ENCODE measurements around the gene ITGA8.
"Not testable (repeated sequence)": the region's sequence is repeated elsewhere in the genome, so short reads cannot be mapped to it uniquely, and the experiment has no call there.

Gene ITGA8

DNA sequence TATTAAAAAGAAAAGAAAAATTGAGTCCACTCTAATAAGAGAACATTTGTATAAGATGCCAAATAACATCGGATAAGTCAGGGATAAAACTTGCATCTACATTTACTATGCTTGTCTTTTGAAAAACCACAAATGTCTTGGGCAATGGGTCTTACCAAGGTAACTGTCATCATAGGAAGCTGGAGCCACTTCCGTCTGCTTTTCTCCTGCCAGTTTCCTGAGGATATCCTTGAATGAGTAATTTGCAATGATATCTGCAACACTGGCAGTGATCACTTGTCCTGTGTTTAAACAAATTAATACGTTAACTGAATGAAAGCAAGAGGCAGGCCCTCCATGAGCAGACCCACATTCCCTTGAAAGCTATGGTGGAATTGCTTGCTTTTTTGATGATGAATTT is 47.3 kb downstream of the ITGA8 start:
- no peak for DNase-seq

- no peak for DNase-seq
These were observed 48.8 kb downstream of the ITGA8 start for GRCh38 chr10:15670880-15671279.

DNA sequence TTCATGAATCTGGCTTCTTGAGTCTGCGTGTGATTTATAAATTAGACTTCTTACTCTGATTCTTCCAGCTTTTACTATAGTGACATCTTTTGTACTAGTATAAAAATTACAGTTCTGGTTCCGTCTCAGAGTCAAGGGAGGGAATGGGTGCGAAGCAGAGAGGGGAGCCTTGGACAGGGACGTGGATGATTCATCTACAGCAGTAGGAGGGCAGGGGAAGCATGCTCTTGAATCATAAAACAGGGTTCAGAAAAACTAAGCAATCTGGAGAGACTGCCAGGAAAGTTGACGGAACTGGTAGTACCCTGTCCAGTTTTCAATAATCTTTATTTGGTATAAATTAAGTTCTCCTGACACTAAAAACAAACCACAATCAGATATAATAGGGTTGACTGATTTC is 58.1 kb downstream of the ITGA8 start:
- DNase-seq = no peak

DNA sequence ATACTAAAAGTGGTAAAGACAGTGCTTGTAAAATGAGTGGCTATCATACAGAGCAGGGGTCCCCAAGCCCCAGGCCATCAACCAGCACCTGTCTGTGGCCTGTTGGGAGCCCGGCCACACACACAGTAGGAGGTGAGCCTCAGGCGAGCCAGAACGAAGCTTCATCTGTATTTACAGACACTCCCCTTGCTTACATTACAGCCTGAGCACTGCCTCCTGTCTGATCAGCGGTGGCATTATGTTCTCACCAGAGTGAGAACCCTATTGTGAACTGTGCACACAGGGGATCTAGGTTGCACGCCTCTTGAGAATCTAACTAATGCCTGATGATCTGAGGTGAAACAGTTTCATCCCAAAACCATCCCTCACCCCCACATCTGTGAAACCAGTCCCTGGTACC is 58.7 kb downstream of the ITGA8 start:
- no peak for DNase-seq

DNA sequence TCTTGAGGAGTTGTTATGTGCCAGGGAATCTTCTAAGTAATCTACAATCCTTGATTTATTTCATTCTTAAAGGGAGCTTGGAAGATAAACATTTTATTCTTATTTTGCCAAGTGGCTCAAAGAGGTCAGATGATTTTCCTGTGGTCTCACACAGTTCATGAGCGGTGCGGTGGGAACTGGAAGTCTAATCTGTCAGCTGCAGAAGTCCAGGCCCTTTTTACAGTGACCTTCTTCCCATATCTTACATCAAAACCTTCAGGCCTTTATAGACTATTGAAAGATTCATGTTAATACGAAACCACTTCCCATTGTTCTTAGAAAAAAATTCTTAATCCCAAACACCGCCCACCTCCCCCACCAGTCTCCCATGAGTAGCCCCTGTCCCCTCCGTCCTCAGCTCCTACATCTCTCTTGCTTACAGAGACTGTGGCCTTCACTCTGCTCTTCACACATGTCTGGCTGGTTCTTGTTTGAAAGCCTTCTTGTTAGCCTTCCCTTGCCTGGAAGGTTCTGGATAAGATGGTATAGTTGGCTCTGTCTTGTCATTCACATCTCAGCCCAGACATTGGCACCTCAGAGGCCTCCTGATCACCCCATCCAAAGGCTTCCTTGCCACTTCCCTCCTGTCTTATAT is 61.5 kb downstream of the ITGA8 start:
- no peak for DNase-seq

DNA sequence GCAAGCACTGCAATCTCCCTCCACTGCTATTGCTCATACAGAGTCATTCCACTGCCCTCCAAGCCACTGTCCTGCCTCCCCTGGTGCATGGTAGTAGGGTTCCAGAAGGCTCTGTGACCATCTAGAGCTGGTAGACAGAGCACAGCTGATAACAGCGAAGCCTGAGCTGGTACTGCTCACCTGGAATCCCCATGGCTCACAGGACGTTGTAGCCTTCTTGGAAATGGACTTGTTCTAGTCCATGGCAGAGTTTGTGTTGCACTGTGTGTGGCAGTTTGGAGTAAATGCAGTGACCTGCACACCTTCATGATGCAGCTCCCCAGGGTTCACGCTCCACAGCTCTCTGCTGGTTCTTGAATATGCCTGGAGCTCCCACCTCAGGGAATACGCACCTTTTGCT is 67.0 kb downstream of the ITGA8 start:
- DNase-seq = no peak

- DNase-seq = no peak
These were observed 67.6 kb downstream of the ITGA8 start for GRCh38 chr10:15652117-15652516.

DNA sequence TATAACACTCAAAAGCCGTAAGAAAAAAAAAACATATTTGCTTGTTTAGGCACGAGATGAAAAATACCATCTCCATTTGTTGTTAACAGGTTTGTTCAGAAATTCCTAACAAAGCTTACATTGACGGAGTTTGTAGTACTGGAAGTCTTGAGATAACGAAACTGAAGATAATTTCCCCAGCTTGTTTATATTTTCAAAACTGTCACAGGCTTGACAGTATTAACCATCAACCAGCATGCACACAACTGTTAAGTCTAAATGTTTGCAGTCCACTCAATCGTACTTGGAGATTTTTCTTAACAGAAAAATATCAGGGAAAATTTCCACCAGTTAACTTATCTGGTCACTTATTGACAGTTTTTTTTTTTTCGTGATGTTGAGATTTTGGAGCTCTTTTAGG is 68.5 kb downstream of the ITGA8 start:
- DNase-seq = no peak

DNA sequence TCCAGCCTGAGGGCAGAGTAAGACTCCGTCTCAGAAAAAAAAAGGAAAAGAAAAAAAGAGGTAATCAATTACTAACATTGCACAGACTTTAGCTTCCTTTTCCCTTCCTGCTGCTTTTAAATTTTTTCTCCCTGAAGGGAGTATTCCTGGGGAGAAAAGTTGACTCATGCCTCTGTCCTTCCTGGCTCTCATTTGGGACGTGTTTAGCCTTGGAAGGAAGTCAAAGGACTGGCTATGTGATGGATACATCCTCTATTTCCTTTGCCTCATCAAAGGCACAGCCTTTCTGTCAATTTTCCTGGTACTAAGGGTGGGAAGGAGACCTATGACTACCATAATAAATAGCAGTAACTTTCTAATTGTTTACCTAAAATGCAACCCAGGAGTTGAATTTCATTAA is 77.6 kb downstream of the ITGA8 start:
- no peak for DNase-seq

GRCh38 chr10:15640536-15641085 is 79.1 kb downstream of the ITGA8 start:
- no peak for DNase-seq

DNA sequence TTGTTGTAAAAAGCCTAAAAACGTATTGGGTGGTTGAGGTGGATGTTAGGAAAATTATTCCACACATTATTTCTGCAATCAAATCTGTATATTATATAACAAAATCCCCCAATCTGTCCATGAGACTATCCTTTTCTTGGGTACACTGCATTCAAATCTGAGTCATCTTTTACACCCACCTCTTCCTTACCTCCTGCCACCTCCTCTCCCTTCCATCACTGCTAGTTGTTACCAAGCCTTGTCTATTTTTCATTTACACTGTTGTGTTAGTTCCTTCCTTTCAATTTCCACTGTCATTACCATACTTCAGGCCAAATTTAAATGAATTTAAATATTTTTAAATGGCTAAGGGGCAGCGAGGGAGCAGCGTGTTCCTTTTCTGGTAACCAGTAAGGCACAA is 83.3 kb downstream of the ITGA8 start:
- no peak for DNase-seq

DNA sequence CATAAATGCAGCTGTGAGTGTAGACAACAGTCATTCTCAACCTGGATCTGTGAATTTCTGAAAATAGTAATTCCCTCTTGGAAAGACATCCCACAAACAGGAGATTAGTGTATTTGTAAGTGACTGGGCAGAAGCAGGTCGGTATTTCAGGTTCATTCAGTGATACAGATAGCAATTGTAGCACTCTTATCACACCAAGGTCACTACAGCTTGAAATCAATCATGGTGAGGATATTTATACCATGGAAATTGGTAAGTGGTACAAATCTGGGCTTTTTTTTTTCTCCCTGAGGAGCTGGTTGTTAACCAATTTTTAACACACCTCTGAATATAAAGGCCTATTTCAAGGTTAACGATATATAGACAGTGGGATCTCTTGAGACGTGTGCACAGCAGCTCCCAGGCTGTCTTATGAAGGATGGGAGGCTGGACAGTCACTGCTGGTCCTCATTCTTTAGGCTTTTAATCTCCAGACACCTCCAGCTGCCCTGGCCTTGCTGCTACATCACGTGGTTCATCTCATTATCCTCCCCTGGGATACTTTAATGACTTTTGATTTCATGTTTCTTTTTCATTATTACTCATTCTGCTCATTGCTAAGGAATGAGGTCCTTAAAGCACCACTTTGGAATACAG is 87.1 kb downstream of the ITGA8 start:
- DNase-seq = no peak

GRCh38 chr10:15631205-15631604 is 88.5 kb downstream of the ITGA8 start:
- DNase-seq = not testable (repeated sequence)

DNA sequence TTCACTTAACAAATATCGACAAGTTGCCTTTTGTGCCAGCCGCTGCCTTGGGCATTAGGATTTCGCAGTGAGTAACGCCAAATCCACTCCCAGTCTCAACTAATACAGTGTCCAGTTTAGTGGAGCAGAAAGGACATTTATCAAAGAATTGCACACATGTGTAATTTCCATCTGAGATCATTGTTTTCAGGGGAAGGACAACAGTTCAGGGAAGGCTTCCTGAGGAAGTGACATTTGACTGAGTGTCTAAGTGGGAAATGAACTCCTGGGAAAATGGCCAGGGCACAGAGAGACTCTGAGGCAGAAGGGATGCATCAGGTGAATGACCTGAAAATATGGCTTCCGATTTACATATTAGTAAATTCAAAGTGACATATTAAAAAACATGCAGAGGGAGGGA is 89.4 kb downstream of the ITGA8 start:
- no peak for DNase-seq

- no peak for DNase-seq
These were observed 92.0 kb downstream of the ITGA8 start for GRCh38 chr10:15627617-15628196.

GRCh38 chr10:15626937-15627336 is 92.8 kb downstream of the ITGA8 start:
- no peak for DNase-seq

DNA sequence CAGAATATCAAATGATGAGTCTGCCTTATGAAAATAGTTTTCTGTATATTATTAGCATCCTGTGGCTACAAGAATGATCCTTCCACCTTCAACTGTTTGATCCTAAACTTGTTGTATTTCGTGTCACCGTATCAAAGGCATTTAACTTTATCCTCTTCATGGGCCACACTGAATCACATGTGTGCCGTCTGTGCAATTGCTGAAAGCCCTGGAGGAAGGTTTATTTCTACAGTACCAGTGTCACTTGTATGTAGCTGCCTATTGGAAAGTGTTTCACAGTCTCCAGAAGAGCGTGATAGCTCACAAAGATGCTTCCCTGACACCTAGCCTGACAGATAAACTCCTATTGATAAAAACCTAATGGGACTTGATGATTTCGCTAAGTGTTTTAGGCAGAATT is 94.5 kb downstream of the ITGA8 start:
- DNase-seq = no peak

DNA sequence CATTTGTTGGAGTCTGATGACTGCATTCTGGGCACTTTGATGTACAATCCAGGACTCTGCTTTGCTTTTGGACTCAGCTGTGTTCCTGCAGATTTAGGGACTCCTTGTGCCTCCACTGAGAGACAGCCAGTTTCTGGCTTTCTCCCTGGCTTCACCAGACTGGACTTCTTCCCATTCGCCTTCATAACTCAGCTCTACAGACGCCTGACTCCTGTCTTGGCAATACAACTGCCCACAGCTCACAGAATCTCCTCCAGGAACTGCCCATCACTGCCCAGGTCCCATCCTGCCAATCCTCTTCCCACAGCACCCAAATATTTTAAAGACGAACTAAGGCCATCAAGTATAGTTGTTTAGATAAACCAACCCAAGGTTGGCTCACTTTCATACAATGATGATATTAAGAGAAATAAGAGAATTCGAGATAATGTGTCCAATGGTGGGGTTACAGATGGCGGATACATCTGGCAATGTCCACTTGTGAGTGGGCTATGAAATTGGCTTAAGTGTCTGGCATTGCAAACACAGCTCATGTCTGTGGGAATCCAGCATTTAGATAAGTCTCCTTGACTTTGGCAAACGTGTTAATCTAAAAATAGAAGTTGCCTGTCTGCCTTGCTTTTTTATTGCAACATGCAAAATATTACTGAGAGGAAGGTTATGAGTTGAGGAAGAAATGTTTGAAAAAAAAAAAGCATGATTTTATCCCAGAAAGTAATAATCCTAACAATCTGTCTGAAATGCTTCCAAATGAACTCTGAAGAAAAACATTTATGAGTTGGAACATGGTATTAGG is 95.1 kb downstream of the ITGA8 start:
- DNase-seq = no peak

DNA sequence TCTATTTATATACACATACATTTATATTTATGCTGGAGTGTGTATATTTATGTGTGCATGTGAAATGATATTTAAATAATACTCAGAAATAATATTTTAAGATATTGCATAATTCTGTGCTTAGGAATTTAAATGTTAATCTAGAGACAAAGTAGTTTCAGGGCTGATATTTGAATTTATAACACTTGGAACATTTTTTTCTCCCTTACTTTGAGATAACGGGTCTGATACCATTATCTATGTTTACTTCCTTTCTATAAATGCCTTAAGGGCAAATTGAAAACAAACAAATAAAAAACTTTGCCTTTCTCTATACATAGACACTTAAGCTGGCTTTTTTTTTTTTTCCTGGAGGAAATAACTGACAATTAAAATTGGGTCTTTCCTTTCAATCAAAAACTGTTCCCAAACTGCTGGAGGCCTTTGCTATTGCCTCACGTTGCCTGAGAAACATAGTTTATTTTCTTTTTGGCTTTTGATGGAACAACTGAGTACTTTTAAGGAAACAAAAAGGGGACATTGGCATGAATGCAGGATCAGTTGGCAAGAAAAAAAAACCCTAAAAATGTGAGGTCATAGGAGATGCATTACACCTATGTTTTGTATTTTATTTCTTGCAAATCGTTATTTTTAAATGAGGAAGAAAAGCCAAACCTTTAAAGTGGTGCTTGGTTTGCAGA is 98.7 kb downstream of the ITGA8 start:
- no peak for DNase-seq

DNA sequence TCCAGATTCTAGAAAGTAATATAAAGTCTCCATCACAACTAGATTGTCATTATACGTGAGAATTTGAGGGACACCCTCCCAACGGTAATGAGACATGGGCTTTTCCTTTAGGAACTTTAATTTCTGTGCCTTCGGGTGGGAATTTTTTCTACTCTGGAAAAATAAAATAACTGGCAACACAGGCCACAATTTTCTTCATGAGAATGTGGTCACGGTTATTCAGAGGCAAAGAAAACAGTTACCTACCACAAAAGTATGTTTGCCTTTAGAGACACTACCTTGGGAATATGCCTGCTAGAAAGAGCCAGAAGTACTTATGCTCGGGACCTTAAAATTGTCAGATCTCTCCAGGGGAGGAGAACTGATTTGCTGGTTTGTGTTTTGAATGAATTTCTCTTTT is 99.4 kb downstream of the ITGA8 start:
- no peak for DNase-seq

- no peak for DNase-seq
These were observed 110.5 kb downstream of the ITGA8 start for GRCh38 chr10:15609246-15609645.

DNA sequence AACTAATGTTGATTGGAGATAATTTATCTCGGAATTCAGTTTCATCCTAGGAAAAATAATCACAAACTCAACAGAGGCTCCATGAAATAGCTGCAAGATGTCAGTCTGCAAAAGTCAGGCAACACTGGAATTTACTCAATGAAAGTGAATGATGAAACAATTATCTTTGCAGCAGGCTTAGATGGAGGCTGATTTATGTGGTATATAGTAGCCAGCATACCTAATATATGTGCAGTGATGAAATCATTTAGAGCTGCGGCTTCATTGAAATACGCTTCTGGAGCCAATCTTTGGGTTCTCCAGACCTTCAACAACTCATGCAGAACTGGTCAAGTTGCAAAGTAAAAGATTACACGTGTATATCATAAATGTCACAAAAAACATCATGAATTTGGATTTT is 113.3 kb downstream of the ITGA8 start:
- DNase-seq = no peak

- no peak for DNase-seq
These were observed 113.9 kb downstream of the ITGA8 start for GRCh38 chr10:15605740-15606369.

Data from cortex of kidney (tissue), 1 donor.